Transverse colon (tissue), 4 donors: ENCODE data around the gene C1QB. TPM values are rescaled to one million over a fixed set of nuclear protein-coding genes. Genes with fewer than 3 reads are reported as not detected.

Experiments
- DNase-seq: peaks from one replicate; pipeline ENCODE4 v3.0.0-alpha.2; 2019
- H3K27ac ChIP-seq, 4 donors: fragments of 200-600 bp; sonication (generic); 2 replicates each; pipeline ENCODE4 v1.5.1; 2016 to 2018; ENCODE audit warnings: inconsistent platforms in 4 of 4
- H3K27me3 ChIP-seq: fragments of 200-600 bp; sonication (generic); 2 replicates; pipeline ENCODE4 v1.5.1; 2017; ENCODE audit warnings: inconsistent platforms
- H3K36me3 ChIP-seq, 4 donors: fragments of 200-600 bp; sonication (generic); 2 replicates each; pipeline ENCODE4 v1.5.1; 2017 to 2019; ENCODE audit warnings: inconsistent platforms in 4 of 4
- H3K4me1 ChIP-seq, 4 donors: fragments of 200-600 bp; sonication (generic); 2 replicates each; pipeline ENCODE4 v1.5.1; 2017 to 2020; ENCODE audit warnings: inconsistent platforms in 4 of 4
- H3K4me3 ChIP-seq, 4 donors: fragments of 200-600 bp; sonication (generic); 1 replicate in 1 of 4; 2 replicates in 3 of 4; pipeline versions ENCODE4 v1.5.1 to v1.6.1; 2017 to 2019; ENCODE audit warnings: inconsistent platforms in 4 of 4
- H3K9me3 ChIP-seq, 2 donors: fragments of 200-600 bp; sonication (generic); 2 replicates each; pipeline ENCODE4 v1.5.1; 2017 to 2019; ENCODE audit warnings: inconsistent platforms in 2 of 2
- CTCF ChIP-seq, 5 experiments: fragments of 200-600 bp in 3 of 5; fragments of 450-650 bp in 2 of 5; sonication (generic) in 3 of 5; IDR thresholded peaks; 1 replicate in 2 of 5; 2 replicates in 3 of 5; pipeline ENCODE4 v1.5.1; 2016 to 2017; ENCODE audit warnings: antibody characterized with exemption in 5 of 5, inconsistent platforms in 3 of 5, mild to moderate bottlenecking in 2 of 5, moderate library complexity in 1 of 5
- EP300 ChIP-seq: sonication (generic); formaldehyde crosslinking; IDR thresholded peaks from one replicate; pipeline ENCODE4 v1.6.1; 2017; ENCODE audit warnings: antibody characterized with exemption, low read depth
- POLR2A ChIP-seq: fragments of 450-650 bp; IDR thresholded peaks from one replicate; pipeline ENCODE4 v1.6.1; 2016; ENCODE audit warnings: antibody characterized with exemption, mild to moderate bottlenecking, moderate library complexity
- POLR2AphosphoS5 ChIP-seq, 3 donors: sonication (generic); formaldehyde crosslinking; IDR thresholded peaks; one replicate each; pipeline ENCODE4 v1.6.1; 2016; ENCODE audit warnings: antibody characterized with exemption in 3 of 3
- WGBS, 2 donors: methylation state at CpG; one replicate each; pipeline ENCODE4 v1.1.5; 2018; ENCODE audit warnings: low coverage in 1 of 2; 5-methylcytosine and 5-hydroxymethylcytosine counted together
- in situ Hi-C, 4 donors: fragments of 200-750 bp; cut with MboI; loops; one replicate each; pipeline versions ENCODE4 v1.15.0 to v1.15.1; 2017; ENCODE audit warnings: low sequenced_read_pairs in 3 of 4, low pct_ligation_motif_present in 1 of 4, low pct_unique_long_range_greater_than_20kb in 1 of 4
- intact Hi-C: fragments of 100-400 bp; cut with DNase I; formaldehyde crosslinking; loops from one replicate; pipeline ENCODE4 v1.15.1; 2023; ENCODE audit warnings: low total_unique reads
- total RNA-seq, 4 donors: library from RNA; depleted of rRNA; stranded (reverse); fragments of >200 nt; gene quantifications; one replicate each; pipeline ENCODE4 v1.1.0, GENCODE V29; 2016

Gene C1QB
- total RNA-seq, 4 donors from 2014 or later = 62.9 to 163 (median 118) TPM

GRCh38 chr1:22646384-22646783 lies 6.7 kb upstream of the C1QB start:
- Histone ChIP-seq H3K27ac (peak overlapping the region in 1 of 4 donors; percentile 41), H3K36me3 (no peaks in the 10 kb centered on the region), H3K4me1 (no peaks in the 10 kb centered on the region), H3K27me3 (no peaks in the 10 kb centered on the region), H3K9me3 (no peaks in the 10 kb centered on the region), H3K4me3 (no peak overlapping the region)
- WGBS, 2 donors = 40 to 100% methylated on average over 1 of the region's 1 CpG
- no peak for DNase-seq
- TF ChIP-seq POLR2AphosphoS5 (IDR thresholded peaks at IDR 0.05) = no peak
- TF ChIP-seq EP300 = no peak
- no peak for TF ChIP-seq POLR2A
- no peak for TF ChIP-seq CTCF (IDR thresholded peaks at IDR 0.05)
- in situ Hi-C loops = loop anchor here (5.0 to 25.0 kb wide), 4 partner anchors 222 to 509 kb away; partner anchors contain the start of gene WNT4 (in 2 of the 4)
- intact Hi-C loops = no loop called here

- H3K4me1 ChIP-seq = no peaks in the 10 kb centered on the region
- 80 to 90% methylated on average over 10 to 13 of the region's 13 CpGs for WGBS, 2 donors
- H3K27ac ChIP-seq = no peak overlapping the region
- in situ Hi-C loops (no loop called here), intact Hi-C loops (no loop called here)
- H3K4me3 ChIP-seq = no peak overlapping the region
- H3K27me3 ChIP-seq = peaks cover 4% of the 10 kb centered on the region
- H3K9me3 ChIP-seq = no peaks in the 10 kb centered on the region
- H3K36me3 ChIP-seq = no peaks in the 10 kb centered on the region
- TF ChIP-seq POLR2A (no peak), EP300 (no peak), POLR2AphosphoS5 (IDR thresholded peaks at IDR 0.05) (no peak)
- no peak for DNase-seq
These were observed 2.8 kb upstream of the C1QB start for GRCh38 chr1:22650089-22650693.

GRCh38 chr1:22651941-22652856 lies 837 bp upstream of the C1QB start:
- H3K36me3 ChIP-seq = no peaks in the 10 kb centered on the region
- H3K4me1 ChIP-seq = no peaks in the 10 kb centered on the region
- 65 to 73% methylated on average over 2 to 15 of the region's 15 CpGs for WGBS, 2 donors
- intact Hi-C loops (no loop called here), in situ Hi-C loops (no loop called here)
- no peaks in the 10 kb centered on the region for H3K9me3 ChIP-seq
- peaks cover 24% of the 10 kb centered on the region for H3K27me3 ChIP-seq
- TF ChIP-seq POLR2A = no peak
- no peak for TF ChIP-seq EP300
- no peak for TF ChIP-seq CTCF (IDR thresholded peaks at IDR 0.05)
- TF ChIP-seq POLR2AphosphoS5 (IDR thresholded peaks at IDR 0.05) = no peak
- peak overlapping the region in 3 of 4 donors; percentile 8 to 38 (median 22) for H3K27ac ChIP-seq
- DNase-seq = no peak
- no peak overlapping the region for H3K4me3 ChIP-seq

- 49 to 63% methylated on average over 3 to 5 of the region's 5 CpGs for WGBS, 2 donors
- TF ChIP-seq CTCF (IDR thresholded peaks at IDR 0.05) = no peak
- no peak for TF ChIP-seq POLR2AphosphoS5 (IDR thresholded peaks at IDR 0.05)
- no peak for TF ChIP-seq POLR2A
- TF ChIP-seq EP300 = no peak
- Histone ChIP-seq H3K9me3 (no peaks in the 10 kb centered on the region), H3K36me3 (no peaks in the 10 kb centered on the region), H3K27ac (peak overlapping the region in 1 of 4 donors; percentile 10), H3K4me3 (peak overlapping the region in 1 of 4 donors; percentile 31), H3K27me3 (peaks cover 28% of the 10 kb centered on the region), H3K4me1 (no peaks in the 10 kb centered on the region)
- in situ Hi-C loops (no loop called here), intact Hi-C loops (no loop called here)
- DNase-seq = no peak
These were observed 1.7 kb downstream of the C1QB start for GRCh38 chr1:22654692-22655091.
